H1 (cell line): ENCODE data around the gene DDX31. TPM values are rescaled to one million over a fixed set of nuclear protein-coding genes. Genes with fewer than 3 reads are reported as not detected.

ENCODE experiments used
- CTCF ChIA-PET: fragments of 300-600 bp; sonication (Branson Sonifier 250); formaldehyde crosslinking; loops from one replicate; lab custom pipeline; 2021; ENCODE audit not compliant: partially characterized antibody; lab: Charles Lee
- POLR2A ChIA-PET: fragments of 300-600 bp; sonication (Branson Sonifier 250); formaldehyde crosslinking; loops from one replicate; lab custom pipeline; 2021; ENCODE audit warnings: inconsistent platforms; ENCODE audit not compliant: partially characterized antibody; lab: Charles Lee
- DNase-seq, 2 experiments: peaks; one replicate each; pipeline versions ENCODE4 v3.0.0 to v3.0.0-alpha.2; 2010 to 2022; ENCODE audit warnings: low spot score in 2 of 2, low read depth in 1 of 2, mixed read lengths in 1 of 2
- FAIRE-seq: peaks from 2 replicates; lab custom pipeline; 2011; peaks lifted over from hg19 to GRCh38; lab: Jason Lieb, UNC
- H2AFZ ChIP-seq: 2 replicates; pipeline ENCODE4 v1.8.1; 2012; ENCODE audit warnings: low read length, inconsistent platforms
- H2AK5ac ChIP-seq: 2 replicates; pipeline ENCODE4 v1.6.1; 2013; ENCODE audit warnings: low read depth, low read length
- H2BK120ac ChIP-seq: replicated peaks from 2 replicates; pipeline ENCODE3; 2013; ENCODE audit warnings: low read depth, low read length, inconsistent platforms
- H2BK12ac ChIP-seq: 2 replicates; pipeline ENCODE4 v1.6.1; 2013; ENCODE audit warnings: low read depth, low read length
- H2BK15ac ChIP-seq: 2 replicates; pipeline ENCODE4 v1.6.1; 2013; ENCODE audit warnings: low read length
- H2BK20ac ChIP-seq: 2 replicates; pipeline ENCODE4 v1.6.1; 2013; ENCODE audit warnings: low read length
- H2BK5ac ChIP-seq: 2 replicates; pipeline ENCODE4 v1.6.1; 2013; ENCODE audit warnings: low read depth, low read length
- H3K14ac ChIP-seq: 2 replicates; pipeline ENCODE4 v1.6.1; 2013; ENCODE audit warnings: inconsistent platforms; ENCODE audit not compliant: insufficient read length
- H3K18ac ChIP-seq: 2 replicates; pipeline ENCODE4 v1.6.1; 2013; ENCODE audit warnings: low read length; ENCODE audit errors: extremely low read depth
- H3K23ac ChIP-seq: 2 replicates; pipeline ENCODE4 v1.6.1; 2013; ENCODE audit warnings: inconsistent platforms; ENCODE audit not compliant: insufficient read length
- H3K23me2 ChIP-seq: 2 replicates; pipeline ENCODE4 v1.6.1; 2013; ENCODE audit warnings: low read depth, low read length
- H3K27ac ChIP-seq: 2 replicates; pipeline ENCODE4 v1.6.1; 2011; ENCODE audit warnings: low read depth, low read length, inconsistent platforms
- H3K27me3 ChIP-seq, 4 experiments: replicated peaks in 1 of 4; 1 replicate in 1 of 4; 2 replicates in 3 of 4; pipeline versions ENCODE4 v1.6.1 to v1.8.1; 2011 to 2013; ENCODE audit warnings: low read length in 3 of 4, mild to moderate bottlenecking in 3 of 4, inconsistent platforms in 2 of 4, mixed read lengths in 2 of 4, moderate library complexity in 1 of 4; ENCODE audit not compliant: control insufficient read depth in 3 of 4, insufficient read depth in 3 of 4; ENCODE audit errors: extremely low read depth in 1 of 4
- H3K36me3 ChIP-seq, 4 experiments: 2 replicates each; pipeline versions ENCODE4 v1.6.1 to v1.8.1; 2011 to 2013; ENCODE audit warnings: mild to moderate bottlenecking in 4 of 4, low read length in 3 of 4, moderate library complexity in 2 of 4, control low read depth in 1 of 4, inconsistent platforms in 1 of 4; ENCODE audit not compliant: insufficient read depth in 4 of 4, control insufficient read depth in 2 of 4
- H3K4ac ChIP-seq: replicated peaks from 2 replicates; pipeline ENCODE3; 2013; ENCODE audit warnings: low read length, low read depth, mixed read lengths, inconsistent platforms; ENCODE audit not compliant: insufficient read length
- H3K4me1 ChIP-seq, 4 experiments: replicated peaks in 1 of 4; 1 replicate in 1 of 4; 2 replicates in 3 of 4; pipeline versions ENCODE4 v1.6.1 to v1.8.1; 2011 to 2013; ENCODE audit warnings: low read length in 3 of 4, inconsistent platforms in 2 of 4, mixed read lengths in 1 of 4; ENCODE audit not compliant: insufficient read depth in 4 of 4, control insufficient read depth in 3 of 4
- H3K4me2 ChIP-seq, 2 experiments: 2 replicates each; pipeline versions ENCODE4 v1.6.1 to v1.8.1; 2011 to 2013; ENCODE audit warnings: low read depth in 2 of 2, low read length in 2 of 2, control low read depth in 1 of 2, inconsistent platforms in 1 of 2, mild to moderate bottlenecking in 1 of 2; ENCODE audit not compliant: insufficient read depth in 1 of 2
- H3K4me3 ChIP-seq, 4 experiments: fragments of 200-600, 300-600 bp in 1 of 4; sonication (generic), shearing (Covaris generic), sonication (Bioruptor Twin) in 1 of 4; 2 replicates each; pipeline versions ENCODE4 v1.5.1 to v1.8.1; 2011 to 2016; ENCODE audit warnings: low read length in 4 of 4, low read depth in 3 of 4, control low read depth in 2 of 4, inconsistent platforms in 2 of 4, mild to moderate bottlenecking in 2 of 4, mixed read lengths in 1 of 4, moderate library complexity in 1 of 4; ENCODE audit not compliant: insufficient read depth in 2 of 4; ENCODE audit errors: extremely low read depth in 1 of 4
- H3K56ac ChIP-seq: replicated peaks from 2 replicates; pipeline ENCODE3; 2013; ENCODE audit warnings: low read depth, mild to moderate bottlenecking, mixed read lengths, low read length, inconsistent platforms; ENCODE audit not compliant: insufficient read length
- H3K79me1 ChIP-seq: 2 replicates; pipeline ENCODE4 v1.6.1; 2013; ENCODE audit warnings: low read depth, low read length, control low read depth
- H3K79me2 ChIP-seq, 2 experiments: 2 replicates each; pipeline versions ENCODE4 v1.6.1 to v1.8.1; 2012 to 2013; ENCODE audit warnings: low read length in 2 of 2, mild to moderate bottlenecking in 2 of 2, inconsistent platforms in 1 of 2; ENCODE audit not compliant: insufficient read depth in 2 of 2, control insufficient read depth in 1 of 2
- H3K9ac ChIP-seq, 4 experiments: replicated peaks in 1 of 4; 1 replicate in 1 of 4; 2 replicates in 3 of 4; pipeline versions ENCODE4 v1.6.1 to v1.8.1; 2011 to 2013; ENCODE audit warnings: low read depth in 3 of 4, low read length in 3 of 4, control low read depth in 2 of 4, mild to moderate bottlenecking in 2 of 4, moderate library complexity in 2 of 4, inconsistent platforms in 1 of 4; ENCODE audit errors: extremely low read depth in 1 of 4
- H3K9me3 ChIP-seq, 2 experiments: 2 replicates each; pipeline versions ENCODE4 v1.6.1 to v1.8.1; 2012 to 2013; ENCODE audit warnings: mild to moderate bottlenecking in 2 of 2, moderate library complexity in 2 of 2, control low read depth in 1 of 2, inconsistent platforms in 1 of 2, low read depth in 1 of 2, low read length in 1 of 2, mixed read lengths in 1 of 2; ENCODE audit not compliant: insufficient read depth in 2 of 2
- H4K20me1 ChIP-seq, 2 experiments: replicated peaks in 1 of 2; 2 replicates each; pipeline versions ENCODE3 to v1.8.1; 2011 to 2013; ENCODE audit warnings: inconsistent platforms in 2 of 2, low read length in 2 of 2, mild to moderate bottlenecking in 1 of 2; ENCODE audit not compliant: insufficient read depth in 2 of 2, control insufficient read depth in 1 of 2
- H4K5ac ChIP-seq: 2 replicates; pipeline ENCODE4 v1.6.1; 2013; ENCODE audit warnings: low read length, low read depth, mixed read lengths, inconsistent platforms; ENCODE audit not compliant: insufficient read length
- H4K8ac ChIP-seq: 2 replicates; pipeline ENCODE4 v1.8.0; 2013; ENCODE audit warnings: mild to moderate bottlenecking, moderate library complexity, low read length, inconsistent platforms; ENCODE audit not compliant: insufficient read depth; ENCODE audit errors: extremely low read depth
- H4K91ac ChIP-seq: replicated peaks from 2 replicates; pipeline ENCODE3; 2013; ENCODE audit warnings: low read length, mixed read lengths, inconsistent platforms; ENCODE audit not compliant: insufficient read length
- CBX5 ChIP-seq: fragments of 300-800, 300-1000 bp; sonication (generic); IDR thresholded peaks from 2 replicates; pipeline ENCODE4 v1.7.1; 2016; ENCODE audit warnings: antibody characterized with exemption, low read length, low read depth
- CEBPB ChIP-seq: IDR thresholded peaks from 2 replicates; pipeline ENCODE4 v1.6.1; 2012; ENCODE audit warnings: low read depth, low read length
- CTBP2 ChIP-seq: IDR thresholded peaks from 2 replicates; pipeline ENCODE4 v1.7.0; 2011; ENCODE audit warnings: borderline replicate concordance, mild to moderate bottlenecking, moderate library complexity, mixed read lengths, low read length; ENCODE audit not compliant: insufficient read depth, insufficient read length
- EZH2 ChIP-seq: fragments of 200-600 bp; sonication (generic); IDR thresholded peaks from 2 replicates; pipeline ENCODE4 v1.7.1; 2012; ENCODE audit warnings: low read depth, mild to moderate bottlenecking, moderate library complexity, low read length, inconsistent platforms; ENCODE audit not compliant: severe bottlenecking
- GABPA ChIP-seq: IDR thresholded peaks from 2 replicates; pipeline ENCODE4 v1.6.1; 2011; ENCODE audit warnings: mild to moderate bottlenecking, low read length, moderate library complexity, borderline replicate concordance; ENCODE audit not compliant: insufficient read depth
- JUN ChIP-seq: IDR thresholded peaks from 2 replicates; pipeline ENCODE4 v1.6.1; 2011; ENCODE audit warnings: low read depth, mild to moderate bottlenecking, improper control_type of control experiment, low read length
- POU5F1 ChIP-seq: IDR thresholded peaks from 2 replicates; pipeline ENCODE4 v1.6.1; 2011; ENCODE audit warnings: low read depth, mild to moderate bottlenecking, low read length, moderate library complexity
- RAD21 ChIP-seq, 2 experiments: IDR thresholded peaks in 1 of 2; conservative IDR thresholded peaks in 1 of 2; 2 replicates each; pipeline ENCODE4 v1.6.1; 2011; ENCODE audit warnings: low read depth in 2 of 2, low read length in 2 of 2, improper control_type of control experiment in 1 of 2, inconsistent platforms in 1 of 2, mild to moderate bottlenecking in 1 of 2, moderate library complexity in 1 of 2
- SIRT6 ChIP-seq: IDR thresholded peaks from one replicate; pipeline ENCODE4 v1.7.1; 2012; ENCODE audit warnings: low read length, inconsistent platforms
- SUZ12 ChIP-seq: fragments of 200-600 bp; sonication (generic); IDR thresholded peaks from 2 replicates; pipeline ENCODE4 v1.6.1; 2012; ENCODE audit warnings: mild to moderate bottlenecking, inconsistent platforms, low read length, moderate library complexity, mixed read lengths
- WGBS, 2 experiments: shearing (Covaris generic) in 1 of 2; methylation state at CpG; one replicate each; pipeline versions ENCODE4 v1.1.6 to v1.1.7; 2013 to 2015; ENCODE audit warnings: low lambda C conversion rate in 2 of 2, mixed read lengths in 2 of 2, inconsistent platforms in 1 of 2, low coverage in 1 of 2, missing lambda C conversion rate in 1 of 2; ENCODE audit not compliant: insufficient replicate concordance in 2 of 2, insufficient coverage in 1 of 2, insufficient read length in 1 of 2; ENCODE audit errors: extremely low coverage in 1 of 2, missing lambda C conversion rate in 1 of 2; 5-methylcytosine and 5-hydroxymethylcytosine counted together
- polyA plus RNA-seq, 7 experiments: library from polyadenylated mRNA; depleted of rRNA in 3 of 7; stranded (reverse) in 5 of 7; unstranded in 2 of 7; fragments of >200 nt in 5 of 7; fragments of 200-250 nt in 2 of 7; gene quantifications; 1 replicate in 5 of 7; 2 replicates in 1 of 7; 4 replicates in 1 of 7; pipeline versions ENCODE4 v1.2.1 to v1.2.3, GENCODE V29; 2011 to 2013; ENCODE audit warnings: missing spikeins in 2 of 7, mixed read lengths in 2 of 7
- total RNA-seq: library from RNA; stranded (reverse); fragmentation: NEBNext Ultra II Directional; extraction: Animal tissue kit (Norgen Biotek cat#: 25700); gene quantifications from 2 replicates; pipeline ENCODE4 v1.2.1, GENCODE V29; 2021
- TF ChIP-seq, protein P1 (sequence below), 3 experiments: IDR thresholded peaks; 1 replicate in 2 of 3; 2 replicates in 1 of 3; pipeline versions ENCODE4 v1.5.1 to v1.6.1; 2011; ENCODE audit warnings: low read length in 3 of 3, mild to moderate bottlenecking in 3 of 3, inconsistent platforms in 2 of 3, low read depth in 1 of 3, moderate library complexity in 1 of 3; ENCODE audit not compliant: insufficient read depth in 1 of 3; ENCODE audit errors: control extremely low read depth in 1 of 3

Gene DDX31
- total and polyA plus RNA-seq, 2 of the 8 experiments (the other 6 are each of a cell fraction or from before 2014, with no cell fraction given), result 9.5 to 23.7 TPM

DNA sequence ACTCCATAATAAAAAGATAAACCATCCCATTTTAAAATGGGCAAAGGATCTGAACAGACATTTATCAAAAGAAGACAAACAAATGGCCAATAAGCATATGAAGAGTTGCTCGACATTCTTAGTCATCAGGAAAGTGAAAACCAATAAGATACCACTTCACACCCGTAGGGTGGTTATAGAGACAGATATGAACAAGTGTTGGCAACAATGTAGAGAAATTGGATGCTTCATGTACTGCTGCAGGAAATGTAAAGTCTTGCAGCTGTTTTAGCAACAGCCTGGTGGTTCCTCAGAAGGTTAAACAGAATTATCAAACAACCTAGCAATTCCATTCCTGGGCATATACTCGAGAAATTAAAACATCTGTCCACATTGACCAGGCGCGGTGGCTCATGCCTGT, 43.0 kb upstream of the DDX31 start:
- POLR2A ChIA-PET, result no interaction called here
- Histone ChIP-seq H4K8ac (no peak overlapping the region), H2BK5ac (no peak overlapping the region), H3K27ac (no peak overlapping the region), H3K4ac (no peak overlapping the region), H2AFZ (no peak overlapping the region), H3K27me3 (no peaks in the 10 kb centered on the region), H3K4me3 (no peak overlapping the region), H2BK20ac (no peak overlapping the region), H3K4me1 (no peaks in the 10 kb centered on the region), H3K4me2 (no peak overlapping the region), H4K91ac (no peak overlapping the region), H3K9ac (no peak overlapping the region), H3K36me3 (no peaks in the 10 kb centered on the region), H3K56ac (no peak overlapping the region), H3K9me3 (no peaks in the 10 kb centered on the region), H3K23me2 (no peaks in the 10 kb centered on the region), H4K20me1 (peaks cover 0 to 2% of the 10 kb centered on the region in 2 experiments), H2AK5ac (no peak overlapping the region), H4K5ac (no peak overlapping the region), H2BK12ac (no peak overlapping the region), H3K79me2 (no peaks in the 10 kb centered on the region), H3K23ac (no peak overlapping the region), H3K18ac (no peak overlapping the region), H2BK120ac (no peak overlapping the region), H2BK15ac (no peak overlapping the region), H3K79me1 (no peaks in the 10 kb centered on the region), H3K14ac (no peak overlapping the region)
- no peak for DNase-seq
- CTCF ChIA-PET, result interaction anchor here (1.1 kb wide), 2 partner anchors 18 kb away, joined by 5 to 6 read pairs; no protein-coding TSS in a partner anchor
- FAIRE-seq, result no peak
- WGBS, 2 experiments, result 87% methylated on average over 5 of the region's 5 CpGs; no CpG with 5 or more reads in 1 of the 2 experiments
- TF ChIP-seq CEBPB, result no peak
- TF ChIP-seq, protein P1, sequence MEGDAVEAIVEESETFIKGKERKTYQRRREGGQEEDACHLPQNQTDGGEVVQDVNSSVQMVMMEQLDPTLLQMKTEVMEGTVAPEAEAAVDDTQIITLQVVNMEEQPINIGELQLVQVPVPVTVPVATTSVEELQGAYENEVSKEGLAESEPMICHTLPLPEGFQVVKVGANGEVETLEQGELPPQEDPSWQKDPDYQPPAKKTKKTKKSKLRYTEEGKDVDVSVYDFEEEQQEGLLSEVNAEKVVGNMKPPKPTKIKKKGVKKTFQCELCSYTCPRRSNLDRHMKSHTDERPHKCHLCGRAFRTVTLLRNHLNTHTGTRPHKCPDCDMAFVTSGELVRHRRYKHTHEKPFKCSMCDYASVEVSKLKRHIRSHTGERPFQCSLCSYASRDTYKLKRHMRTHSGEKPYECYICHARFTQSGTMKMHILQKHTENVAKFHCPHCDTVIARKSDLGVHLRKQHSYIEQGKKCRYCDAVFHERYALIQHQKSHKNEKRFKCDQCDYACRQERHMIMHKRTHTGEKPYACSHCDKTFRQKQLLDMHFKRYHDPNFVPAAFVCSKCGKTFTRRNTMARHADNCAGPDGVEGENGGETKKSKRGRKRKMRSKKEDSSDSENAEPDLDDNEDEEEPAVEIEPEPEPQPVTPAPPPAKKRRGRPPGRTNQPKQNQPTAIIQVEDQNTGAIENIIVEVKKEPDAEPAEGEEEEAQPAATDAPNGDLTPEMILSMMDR (IDR thresholded peaks at IDR 0.05; ENCODE audit: control extremely low read depth in 1 of 3, insufficient read depth in 1 of 3, low read depth in 1 of 3, low read length in 3 of 3), result no peak
- no peak for TF ChIP-seq RAD21 (IDR thresholded peaks at IDR 0.05 in 1 of 2, conservative IDR thresholded peaks at IDR 0.05 in 1 of 2; ENCODE audit: low read depth in 2 of 2, low read length in 2 of 2)
- no peak for TF ChIP-seq SIRT6
- TF ChIP-seq CTBP2, result no peak
- TF ChIP-seq JUN, result no peak
- TF ChIP-seq GABPA, result no peak
- no peak for TF ChIP-seq EZH2
- TF ChIP-seq CBX5, result no peak
- no peak for TF ChIP-seq SUZ12
- TF ChIP-seq POU5F1, result no peak
